ENCODE data around the gene PTPRR.

- TF ChIP-seq, protein P1, sequence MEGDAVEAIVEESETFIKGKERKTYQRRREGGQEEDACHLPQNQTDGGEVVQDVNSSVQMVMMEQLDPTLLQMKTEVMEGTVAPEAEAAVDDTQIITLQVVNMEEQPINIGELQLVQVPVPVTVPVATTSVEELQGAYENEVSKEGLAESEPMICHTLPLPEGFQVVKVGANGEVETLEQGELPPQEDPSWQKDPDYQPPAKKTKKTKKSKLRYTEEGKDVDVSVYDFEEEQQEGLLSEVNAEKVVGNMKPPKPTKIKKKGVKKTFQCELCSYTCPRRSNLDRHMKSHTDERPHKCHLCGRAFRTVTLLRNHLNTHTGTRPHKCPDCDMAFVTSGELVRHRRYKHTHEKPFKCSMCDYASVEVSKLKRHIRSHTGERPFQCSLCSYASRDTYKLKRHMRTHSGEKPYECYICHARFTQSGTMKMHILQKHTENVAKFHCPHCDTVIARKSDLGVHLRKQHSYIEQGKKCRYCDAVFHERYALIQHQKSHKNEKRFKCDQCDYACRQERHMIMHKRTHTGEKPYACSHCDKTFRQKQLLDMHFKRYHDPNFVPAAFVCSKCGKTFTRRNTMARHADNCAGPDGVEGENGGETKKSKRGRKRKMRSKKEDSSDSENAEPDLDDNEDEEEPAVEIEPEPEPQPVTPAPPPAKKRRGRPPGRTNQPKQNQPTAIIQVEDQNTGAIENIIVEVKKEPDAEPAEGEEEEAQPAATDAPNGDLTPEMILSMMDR (IDR thresholded peaks at IDR 0.05): no peak
- no peak for TF ChIP-seq POLR2A (IDR thresholded peaks at IDR 0.05)
Measured at GRCh38 chr12:70628701-70629480, 291.6 kb downstream of the PTPRR start.

All from heart left ventricle (tissue), 13 donors.